Measurements from ENCODE around the gene TTLL13.
A peak's percentile ranks its signal among the peaks of the same experiment; 100 is the strongest.

Gene TTLL13

DNA sequence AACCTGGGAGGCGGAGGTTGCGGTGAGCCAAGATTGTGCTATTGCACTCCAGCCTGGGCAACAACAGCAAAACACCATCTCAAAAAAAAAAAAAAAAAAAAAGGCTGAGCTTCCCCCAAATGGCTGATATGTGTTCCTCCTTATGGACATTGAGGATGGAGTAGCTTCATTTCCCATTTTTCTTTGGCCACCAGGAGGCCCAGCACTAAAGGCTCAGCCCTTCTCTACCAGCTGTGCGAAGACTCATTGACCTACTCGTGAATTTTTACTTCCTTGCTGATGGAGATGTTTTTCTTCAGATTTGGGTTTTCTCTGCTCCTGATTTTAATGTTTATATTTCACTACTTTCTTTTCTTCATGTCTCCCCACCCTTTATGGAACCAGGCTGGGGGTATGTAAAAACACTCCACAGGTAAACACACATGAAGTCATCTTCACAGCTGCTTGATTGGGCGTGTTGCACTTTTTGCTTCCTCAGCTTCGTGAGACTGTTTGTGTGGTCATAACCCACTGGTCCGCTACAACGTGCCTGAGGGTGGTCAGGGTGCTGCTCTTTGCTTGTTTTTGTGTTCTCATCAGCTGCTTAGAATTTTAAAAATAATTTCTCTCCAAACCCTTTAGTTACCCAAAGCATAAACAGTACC is 34.7 kb upstream of the TTLL13 start:
- no peak for DNase-seq (ENCODE audit: low read depth)

DNA sequence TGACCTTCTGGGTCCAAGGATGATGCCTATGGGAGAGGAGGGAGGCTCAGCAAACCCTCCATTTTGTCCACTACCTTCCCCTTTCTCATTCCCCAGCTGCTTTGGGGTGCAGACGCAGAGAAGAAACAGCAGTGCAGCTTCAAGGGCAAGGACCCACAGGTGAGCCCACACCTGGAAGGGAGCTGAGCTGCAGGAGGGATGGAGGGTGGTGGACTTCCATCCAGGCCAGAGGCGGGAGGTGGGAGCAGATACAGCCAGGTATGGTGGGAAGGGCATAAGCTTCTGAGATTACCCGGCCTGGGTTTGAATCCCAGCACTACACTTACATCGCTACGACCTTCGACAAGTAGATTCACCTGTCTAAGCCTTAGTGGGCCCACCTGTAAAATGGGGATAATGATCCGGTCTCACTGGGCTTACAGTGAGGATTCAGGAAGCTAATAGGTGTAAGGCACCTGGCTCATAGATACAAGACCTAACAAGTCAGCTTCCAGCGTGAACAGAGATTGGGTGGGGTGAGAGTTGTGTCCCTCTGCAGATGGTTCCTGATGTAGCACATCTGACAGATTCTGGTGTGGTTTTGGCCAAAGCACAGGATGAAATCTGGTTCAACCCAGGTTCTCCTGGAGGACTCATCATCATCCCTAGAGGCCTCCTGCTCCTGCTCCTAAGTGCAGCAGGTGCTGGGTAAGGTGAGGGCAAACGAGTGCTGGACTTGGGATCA is 31.5 kb upstream of the TTLL13 start:
- DNase-seq (ENCODE audit: low read depth), result no peak

DNA sequence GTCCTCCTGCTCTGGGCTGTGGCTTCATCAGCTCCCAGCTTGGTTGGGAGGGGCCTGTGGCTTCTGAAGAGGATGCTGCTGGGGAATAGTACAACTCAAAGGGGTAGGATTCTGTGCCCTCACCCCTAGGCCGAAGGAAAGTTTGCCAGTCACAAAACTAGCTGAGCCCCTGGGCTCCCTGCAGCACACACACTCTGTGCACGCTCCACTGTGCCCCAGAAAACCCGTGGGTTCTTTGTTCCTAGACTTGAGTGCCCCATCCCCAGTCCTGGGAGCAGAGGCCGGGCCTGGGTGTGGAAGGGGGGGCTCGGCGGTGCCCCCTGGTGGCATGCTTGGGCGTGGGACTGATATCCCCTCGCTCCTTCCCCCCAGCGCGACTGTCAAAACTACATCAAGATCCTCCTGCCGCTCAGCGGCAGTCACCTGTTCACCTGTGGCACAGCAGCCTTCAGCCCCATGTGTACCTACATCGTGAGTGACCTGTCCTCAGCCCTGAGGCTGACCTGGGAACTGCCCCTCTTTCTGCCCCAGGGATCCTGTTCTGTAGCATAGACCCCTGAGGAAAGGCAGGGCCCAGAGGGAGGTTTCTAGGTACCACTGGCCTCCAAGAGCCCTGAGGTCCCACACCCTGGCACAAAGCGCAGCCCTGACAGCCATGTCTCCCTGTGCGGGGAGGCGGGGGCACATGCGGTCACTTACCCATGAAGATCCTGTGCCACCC is 29.8 kb upstream of the TTLL13 start:
- no peak for DNase-seq (ENCODE audit: low read depth)

DNA sequence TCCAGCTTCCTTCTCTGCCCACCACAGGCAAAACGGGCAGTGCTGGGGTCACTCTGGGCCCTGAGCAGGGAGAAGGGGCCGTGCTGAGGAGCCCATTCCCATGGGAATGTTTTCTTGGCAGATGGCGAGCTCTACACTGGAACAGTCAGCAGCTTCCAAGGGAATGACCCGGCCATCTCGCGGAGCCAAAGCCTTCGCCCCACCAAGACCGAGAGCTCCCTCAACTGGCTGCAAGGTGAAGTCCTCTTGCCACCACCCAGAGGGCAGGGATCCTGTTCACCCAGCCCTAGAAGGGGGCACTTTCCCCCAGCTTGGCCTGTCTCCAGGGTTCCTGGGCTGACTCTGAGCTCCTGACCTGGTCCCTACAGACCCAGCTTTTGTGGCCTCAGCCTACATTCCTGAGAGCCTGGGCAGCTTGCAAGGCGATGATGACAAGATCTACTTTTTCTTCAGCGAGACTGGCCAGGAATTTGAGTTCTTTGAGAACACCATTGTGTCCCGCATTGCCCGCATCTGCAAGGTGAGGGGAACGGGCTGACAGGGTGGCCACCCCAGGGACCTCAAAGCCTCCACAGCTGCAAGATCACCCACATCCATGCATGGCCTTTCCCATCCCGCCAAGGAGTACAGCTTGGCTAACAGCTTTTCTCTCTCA is 28.0 kb upstream of the TTLL13 start:
- no peak for DNase-seq (ENCODE audit: low read depth)

DNA sequence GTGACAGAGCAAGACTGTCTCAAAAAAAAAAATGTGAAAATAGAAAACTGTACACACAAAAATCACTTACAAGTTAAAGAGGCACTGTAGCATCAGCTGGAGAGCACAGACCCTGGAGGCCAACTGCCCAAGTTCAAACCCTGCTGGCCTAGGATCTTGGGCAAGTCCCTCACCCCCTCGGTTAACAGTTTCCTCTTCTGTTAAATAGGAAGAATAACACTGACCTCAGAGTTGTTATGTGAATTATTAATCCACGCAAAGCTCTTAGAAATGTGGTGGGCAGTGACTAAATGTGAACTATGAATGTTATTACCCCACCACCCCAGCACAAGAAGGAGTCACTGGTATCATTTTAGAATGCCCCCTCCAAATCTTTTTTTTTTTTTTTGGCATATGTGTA is 26.8 kb upstream of the TTLL13 start:
- no peak for DNase-seq (ENCODE audit: low read depth)

DNA sequence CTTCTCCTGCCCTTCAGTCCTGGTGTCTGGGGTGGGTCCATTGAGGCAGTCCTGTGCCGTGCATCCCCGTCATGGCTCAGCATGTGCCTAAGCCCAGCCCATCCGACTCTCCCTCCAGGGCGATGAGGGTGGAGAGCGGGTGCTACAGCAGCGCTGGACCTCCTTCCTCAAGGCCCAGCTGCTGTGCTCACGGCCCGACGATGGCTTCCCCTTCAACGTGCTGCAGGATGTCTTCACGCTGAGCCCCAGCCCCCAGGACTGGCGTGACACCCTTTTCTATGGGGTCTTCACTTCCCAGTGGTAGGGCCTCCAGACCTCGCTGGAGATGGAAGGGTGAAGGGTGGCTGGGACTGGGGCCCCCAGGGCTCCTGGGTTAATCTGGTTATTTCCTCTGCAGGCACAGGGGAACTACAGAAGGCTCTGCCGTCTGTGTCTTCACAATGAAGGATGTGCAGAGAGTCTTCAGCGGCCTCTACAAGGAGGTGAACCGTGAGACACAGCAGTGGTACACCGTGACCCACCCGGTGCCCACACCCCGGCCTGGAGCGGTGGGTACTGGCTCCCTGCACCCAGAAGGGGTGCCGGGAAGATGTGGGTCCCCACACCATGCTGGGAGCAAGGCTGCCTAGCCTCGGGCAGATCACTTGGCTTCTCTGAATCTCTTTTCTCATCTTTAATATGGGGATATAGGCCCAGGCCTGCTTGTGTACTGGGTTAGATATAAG is 25.8 kb upstream of the TTLL13 start:
- DNase-seq (ENCODE audit: low read depth), result no peak

DNA sequence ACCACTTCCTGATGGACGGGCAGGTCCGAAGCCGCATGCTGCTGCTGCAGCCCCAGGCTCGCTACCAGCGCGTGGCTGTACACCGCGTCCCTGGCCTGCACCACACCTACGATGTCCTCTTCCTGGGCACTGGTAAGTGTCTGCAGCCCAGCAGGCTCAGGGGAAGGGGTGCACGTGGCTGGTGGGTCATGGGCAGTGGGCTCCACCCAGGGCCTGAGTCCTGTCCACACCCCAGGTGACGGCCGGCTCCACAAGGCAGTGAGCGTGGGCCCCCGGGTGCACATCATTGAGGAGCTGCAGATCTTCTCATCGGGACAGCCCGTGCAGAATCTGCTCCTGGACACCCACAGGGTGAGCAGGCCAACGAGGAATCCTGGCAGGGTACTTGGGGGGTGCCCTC is 24.3 kb upstream of the TTLL13 start:
- DNase-seq (ENCODE audit: low read depth), result no peak

DNA sequence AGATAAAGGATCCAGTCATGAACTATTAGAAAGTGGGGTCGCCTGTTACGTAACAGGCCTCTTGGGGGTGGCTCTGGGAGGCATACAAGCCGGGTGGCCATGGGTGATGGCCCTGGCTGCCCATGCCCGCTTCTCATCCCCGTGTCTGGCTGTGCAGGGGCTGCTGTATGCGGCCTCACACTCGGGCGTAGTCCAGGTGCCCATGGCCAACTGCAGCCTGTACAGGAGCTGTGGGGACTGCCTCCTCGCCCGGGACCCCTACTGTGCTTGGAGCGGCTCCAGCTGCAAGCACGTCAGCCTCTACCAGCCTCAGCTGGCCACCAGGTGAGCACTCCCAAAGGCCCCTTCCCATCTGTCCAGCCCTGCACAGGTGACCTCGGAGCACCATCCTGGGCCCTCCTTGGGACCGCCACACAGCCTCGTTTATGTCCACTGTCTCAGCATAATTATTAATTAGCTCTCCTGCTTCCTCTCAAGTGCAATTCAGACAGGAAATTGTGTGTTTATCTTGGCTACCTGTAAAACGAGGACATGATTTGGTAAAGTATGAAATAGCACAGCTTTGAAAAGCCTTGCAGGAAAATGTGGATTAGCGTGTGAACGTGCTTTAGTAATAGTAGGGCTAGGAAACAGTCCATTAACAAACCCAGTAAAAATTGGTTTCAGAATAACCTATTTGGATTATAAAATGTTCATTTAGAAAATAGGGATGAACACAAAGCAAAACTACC is 23.7 kb upstream of the TTLL13 start:
- no peak for DNase-seq (ENCODE audit: low read depth)

DNA sequence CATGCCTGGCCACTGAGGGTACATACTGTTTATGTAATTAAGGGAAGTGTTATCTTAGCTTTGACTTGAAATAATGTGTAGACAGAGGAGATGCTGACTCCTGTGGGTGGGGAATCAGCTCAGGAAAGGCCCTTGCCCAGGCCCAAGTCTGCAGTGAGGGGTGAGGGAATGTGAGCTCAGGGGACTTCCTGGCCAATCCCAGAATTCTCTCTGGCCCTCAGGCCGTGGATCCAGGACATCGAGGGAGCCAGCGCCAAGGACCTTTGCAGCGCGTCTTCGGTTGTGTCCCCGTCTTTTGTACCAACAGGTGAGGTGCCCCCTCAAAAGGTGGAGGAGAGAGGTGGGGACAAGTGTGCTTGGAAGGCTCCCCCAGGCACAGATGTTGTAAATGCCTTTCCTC is 22.0 kb upstream of the TTLL13 start:
- DNase-seq (ENCODE audit: low read depth), result no peak

DNA sequence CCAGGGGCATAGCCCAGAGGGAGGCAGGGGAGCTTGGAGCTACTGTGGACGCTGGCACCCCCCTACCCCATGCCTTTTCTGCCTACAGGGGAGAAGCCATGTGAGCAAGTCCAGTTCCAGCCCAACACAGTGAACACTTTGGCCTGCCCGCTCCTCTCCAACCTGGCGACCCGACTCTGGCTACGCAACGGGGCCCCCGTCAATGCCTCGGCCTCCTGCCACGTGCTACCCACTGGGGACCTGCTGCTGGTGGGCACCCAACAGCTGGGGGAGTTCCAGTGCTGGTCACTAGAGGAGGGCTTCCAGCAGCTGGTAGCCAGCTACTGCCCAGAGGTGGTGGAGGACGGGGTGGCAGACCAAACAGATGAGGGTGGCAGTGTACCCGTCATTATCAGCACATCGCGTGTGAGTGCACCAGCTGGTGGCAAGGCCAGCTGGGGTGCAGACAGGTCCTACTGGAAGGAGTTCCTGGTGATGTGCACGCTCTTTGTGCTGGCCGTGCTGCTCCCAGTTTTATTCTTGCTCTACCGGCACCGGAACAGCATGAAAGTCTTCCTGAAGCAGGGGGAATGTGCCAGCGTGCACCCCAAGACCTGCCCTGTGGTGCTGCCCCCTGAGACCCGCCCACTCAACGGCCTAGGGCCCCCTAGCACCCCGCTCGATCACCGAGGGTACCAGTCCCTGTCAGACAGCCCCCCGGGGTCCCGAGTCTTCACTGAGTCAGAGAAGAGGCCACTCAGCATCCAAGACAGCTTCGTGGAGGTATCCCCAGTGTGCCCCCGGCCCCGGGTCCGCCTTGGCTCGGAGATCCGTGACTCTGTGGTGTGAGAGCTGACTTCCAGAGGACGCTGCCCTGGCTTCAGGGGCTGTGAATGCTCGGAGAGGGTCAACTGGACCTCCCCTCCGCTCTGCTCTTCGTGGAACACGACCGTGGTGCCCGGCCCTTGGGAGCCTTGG is 21.3 kb upstream of the TTLL13 start:
- DNase-seq (ENCODE audit: low read depth), result no peak

DNA sequence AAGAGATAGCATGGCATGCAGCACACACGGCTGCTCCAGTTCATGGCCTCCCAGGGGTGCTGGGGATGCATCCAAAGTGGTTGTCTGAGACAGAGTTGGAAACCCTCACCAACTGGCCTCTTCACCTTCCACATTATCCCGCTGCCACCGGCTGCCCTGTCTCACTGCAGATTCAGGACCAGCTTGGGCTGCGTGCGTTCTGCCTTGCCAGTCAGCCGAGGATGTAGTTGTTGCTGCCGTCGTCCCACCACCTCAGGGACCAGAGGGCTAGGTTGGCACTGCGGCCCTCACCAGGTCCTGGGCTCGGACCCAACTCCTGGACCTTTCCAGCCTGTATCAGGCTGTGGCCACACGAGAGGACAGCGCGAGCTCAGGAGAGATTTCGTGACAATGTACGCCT is 20.4 kb upstream of the TTLL13 start:
- no peak for DNase-seq (ENCODE audit: low read depth)

DNA sequence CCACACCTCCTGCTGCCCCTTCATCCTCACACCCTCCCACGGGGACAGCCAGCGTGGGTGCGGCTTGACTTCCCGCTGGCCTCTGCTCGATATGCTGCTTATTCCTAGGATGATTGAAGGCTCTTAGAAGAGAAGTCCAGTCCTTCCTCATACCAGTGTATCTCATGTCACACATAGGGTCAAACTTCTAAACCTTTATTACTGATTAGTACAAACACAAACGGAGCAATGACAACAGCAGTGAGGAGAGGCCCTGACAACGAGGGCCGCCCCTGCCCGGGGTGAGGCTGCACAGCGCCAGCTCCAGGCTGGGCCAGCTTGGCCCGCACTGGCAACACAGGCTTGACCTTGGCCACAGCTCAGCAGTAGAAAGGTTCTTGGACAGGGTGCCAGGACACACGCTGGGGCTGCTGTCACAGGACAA is 19.3 kb upstream of the TTLL13 start:
- DNase-seq (ENCODE audit: low read depth), result no peak

DNA sequence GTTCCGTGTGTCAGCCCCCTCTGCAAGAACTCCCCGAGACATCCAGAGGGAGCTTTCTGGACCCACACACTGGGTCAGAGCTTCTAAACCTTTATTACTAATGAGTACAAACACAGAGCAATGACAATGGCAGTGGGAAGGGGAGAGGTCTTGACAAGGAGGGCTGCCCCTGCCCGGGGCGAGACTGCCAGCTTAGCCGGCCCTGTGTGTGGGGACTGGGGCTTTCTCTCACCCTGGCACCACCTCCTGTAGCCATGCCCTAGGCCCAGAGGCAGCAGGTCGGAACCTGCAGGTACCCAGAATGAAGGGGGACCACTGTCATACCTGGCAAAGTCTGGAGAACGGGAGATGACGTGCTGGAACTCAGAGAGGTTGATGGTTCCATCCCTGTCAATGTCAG is 18.7 kb upstream of the TTLL13 start:
- DNase-seq (ENCODE audit: low read depth), result no peak

DNA sequence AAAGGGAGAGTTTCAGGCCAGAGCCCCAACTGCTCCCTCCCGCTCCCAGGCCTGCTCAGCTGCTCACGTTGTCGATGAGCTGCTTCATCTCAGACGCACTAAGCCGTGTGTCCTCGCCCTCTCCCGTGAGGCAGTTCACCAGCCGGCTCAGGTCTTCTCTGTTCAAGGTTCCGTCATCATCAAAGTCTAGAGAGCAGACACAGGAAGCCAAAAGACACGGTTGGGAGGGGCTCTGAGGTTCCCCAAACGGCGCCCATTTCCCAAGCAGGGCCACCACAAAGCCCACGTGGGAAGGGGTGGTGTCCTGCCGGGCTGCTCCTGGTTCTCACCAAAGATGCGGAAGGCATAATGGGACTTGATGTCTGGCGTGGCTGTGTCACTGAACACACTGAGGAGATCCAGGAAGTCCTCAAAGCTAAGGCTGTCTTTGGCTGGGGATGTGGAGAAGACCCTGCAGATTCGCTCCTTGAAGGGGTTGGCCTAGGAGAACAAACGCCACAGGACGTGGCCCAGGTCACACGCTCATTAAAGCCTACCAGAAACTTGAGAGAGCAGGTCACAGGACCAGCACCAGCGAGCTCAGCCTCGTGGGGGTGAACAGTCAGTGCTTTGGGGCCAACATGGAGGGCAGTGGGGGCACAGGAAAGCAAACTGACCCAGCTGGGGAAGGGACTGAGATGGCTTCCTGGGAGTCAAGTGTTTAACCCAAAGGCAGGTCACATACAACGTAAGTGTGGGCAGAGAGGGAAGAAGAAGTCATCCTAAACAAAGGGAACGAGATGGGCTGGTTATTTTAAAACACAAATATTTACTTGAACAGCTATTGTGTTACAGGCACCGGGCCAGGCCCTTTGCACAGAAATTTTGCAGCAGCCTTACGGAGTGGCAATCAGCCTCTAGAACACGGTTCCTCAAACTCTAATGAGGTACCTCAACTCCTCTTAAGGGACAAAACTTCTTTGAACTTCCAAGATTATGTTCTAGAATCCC is 18.0 kb upstream of the TTLL13 start:
- DNase-seq (ENCODE audit: low read depth), result no peak

DNA sequence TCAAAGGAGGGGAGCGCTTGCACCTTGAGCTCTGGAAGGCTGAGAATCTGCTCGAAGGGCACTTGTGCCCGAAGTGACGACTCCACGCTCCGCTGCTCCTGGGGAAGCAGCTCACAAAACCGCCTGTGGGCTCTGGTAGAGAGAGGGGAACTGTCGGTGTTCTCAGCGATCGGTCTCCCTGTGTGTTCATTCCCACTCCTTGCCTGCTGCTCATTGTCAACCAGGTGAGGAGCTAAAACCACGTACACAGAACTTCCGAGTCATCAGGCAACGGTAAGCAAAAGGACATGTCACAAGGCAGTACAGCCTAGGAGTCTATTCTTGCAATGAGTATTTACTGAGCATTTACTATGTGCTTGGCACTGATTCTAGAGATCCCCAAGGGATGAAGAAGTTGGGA is 17.2 kb upstream of the TTLL13 start:
- no peak for DNase-seq (ENCODE audit: low read depth)

DNA sequence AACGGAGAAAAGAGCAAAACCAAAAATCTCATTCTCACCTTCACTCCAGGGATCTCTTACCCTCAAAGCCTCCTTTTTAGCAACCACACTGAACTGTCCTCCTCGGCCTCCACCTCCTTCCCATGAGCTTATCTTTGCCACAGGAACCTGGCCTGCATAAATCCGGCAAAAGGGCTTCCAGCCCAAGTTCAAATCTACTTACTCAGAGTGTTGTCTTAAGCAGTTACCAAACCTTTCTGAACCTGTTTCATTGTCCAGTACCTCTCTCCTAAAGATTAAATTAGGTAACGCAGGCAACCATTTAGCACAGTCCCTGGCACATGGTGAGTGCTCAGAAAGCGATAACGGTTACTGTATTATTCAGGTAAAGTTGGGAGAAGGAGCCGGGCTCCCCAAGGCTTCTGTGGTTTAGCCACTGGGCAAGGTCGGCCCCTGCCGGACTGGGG is 16.4 kb upstream of the TTLL13 start:
- DNase-seq (ENCODE audit: low read depth), result no peak

DNA sequence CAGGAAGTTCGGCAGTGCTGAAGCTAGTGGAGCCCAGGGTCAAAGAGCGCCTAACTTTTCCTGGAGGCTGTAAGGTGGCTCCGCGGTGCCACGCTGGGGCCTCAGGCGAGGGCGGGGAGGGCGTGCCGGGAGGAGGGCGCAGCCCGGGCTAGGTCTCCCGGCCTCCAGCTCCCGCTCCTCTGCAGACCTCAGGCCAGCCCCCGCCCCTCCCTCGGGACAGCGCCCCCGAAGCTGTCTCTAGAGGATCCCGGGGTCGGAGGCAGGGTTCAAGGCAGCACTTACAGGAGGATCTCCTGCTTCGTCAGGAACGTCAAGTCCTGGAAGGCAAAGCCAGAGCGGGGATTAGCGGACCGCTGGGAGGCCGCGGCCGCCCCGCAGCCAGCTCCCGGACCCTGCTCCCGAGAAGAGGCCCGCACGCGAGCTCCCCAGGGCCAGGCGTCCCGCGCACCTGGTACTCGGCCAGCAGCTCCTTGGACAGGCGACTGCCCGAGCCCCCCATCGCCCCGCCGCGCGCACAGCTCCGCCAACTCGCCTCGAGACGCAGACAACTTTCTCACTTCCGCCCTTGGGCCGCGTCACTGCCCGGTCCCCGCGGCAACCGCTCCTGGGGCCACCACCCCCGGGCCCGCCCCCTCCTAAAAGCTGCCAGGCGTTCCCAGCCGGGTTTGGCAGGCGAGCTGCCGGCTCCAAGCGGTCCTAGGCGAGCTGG is 15.8 kb upstream of the TTLL13 start, which contains the start of gene CIB1:
Gene CIB1, minus strand, starts transcription at position 555 of the 709 bp plus-strand sequence. Its CDS starts 56 bp downstream, at position 499.
- peak; percentile 78 for DNase-seq (ENCODE audit: low read depth)
